ENCODE data around the gene CABP4. TPM values are rescaled to one million over a fixed set of nuclear protein-coding genes. Genes with fewer than 3 reads are reported as not detected.

The CABP4 gene
- total RNA-seq, 4 donors from 2014 or later = 0.65 to 4.6 (median 3.0) TPM

GRCh38 chr11:67413266-67413849 lies 41.8 kb upstream of the CABP4 start:
- TF ChIP-seq, protein P1, sequence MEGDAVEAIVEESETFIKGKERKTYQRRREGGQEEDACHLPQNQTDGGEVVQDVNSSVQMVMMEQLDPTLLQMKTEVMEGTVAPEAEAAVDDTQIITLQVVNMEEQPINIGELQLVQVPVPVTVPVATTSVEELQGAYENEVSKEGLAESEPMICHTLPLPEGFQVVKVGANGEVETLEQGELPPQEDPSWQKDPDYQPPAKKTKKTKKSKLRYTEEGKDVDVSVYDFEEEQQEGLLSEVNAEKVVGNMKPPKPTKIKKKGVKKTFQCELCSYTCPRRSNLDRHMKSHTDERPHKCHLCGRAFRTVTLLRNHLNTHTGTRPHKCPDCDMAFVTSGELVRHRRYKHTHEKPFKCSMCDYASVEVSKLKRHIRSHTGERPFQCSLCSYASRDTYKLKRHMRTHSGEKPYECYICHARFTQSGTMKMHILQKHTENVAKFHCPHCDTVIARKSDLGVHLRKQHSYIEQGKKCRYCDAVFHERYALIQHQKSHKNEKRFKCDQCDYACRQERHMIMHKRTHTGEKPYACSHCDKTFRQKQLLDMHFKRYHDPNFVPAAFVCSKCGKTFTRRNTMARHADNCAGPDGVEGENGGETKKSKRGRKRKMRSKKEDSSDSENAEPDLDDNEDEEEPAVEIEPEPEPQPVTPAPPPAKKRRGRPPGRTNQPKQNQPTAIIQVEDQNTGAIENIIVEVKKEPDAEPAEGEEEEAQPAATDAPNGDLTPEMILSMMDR (IDR thresholded peaks at IDR 0.05) = no peak
- ATAC-seq (ENCODE audit: low FRiP score) = no peak
- no peak for DNase-seq (ENCODE audit: low spot score)

DNA sequence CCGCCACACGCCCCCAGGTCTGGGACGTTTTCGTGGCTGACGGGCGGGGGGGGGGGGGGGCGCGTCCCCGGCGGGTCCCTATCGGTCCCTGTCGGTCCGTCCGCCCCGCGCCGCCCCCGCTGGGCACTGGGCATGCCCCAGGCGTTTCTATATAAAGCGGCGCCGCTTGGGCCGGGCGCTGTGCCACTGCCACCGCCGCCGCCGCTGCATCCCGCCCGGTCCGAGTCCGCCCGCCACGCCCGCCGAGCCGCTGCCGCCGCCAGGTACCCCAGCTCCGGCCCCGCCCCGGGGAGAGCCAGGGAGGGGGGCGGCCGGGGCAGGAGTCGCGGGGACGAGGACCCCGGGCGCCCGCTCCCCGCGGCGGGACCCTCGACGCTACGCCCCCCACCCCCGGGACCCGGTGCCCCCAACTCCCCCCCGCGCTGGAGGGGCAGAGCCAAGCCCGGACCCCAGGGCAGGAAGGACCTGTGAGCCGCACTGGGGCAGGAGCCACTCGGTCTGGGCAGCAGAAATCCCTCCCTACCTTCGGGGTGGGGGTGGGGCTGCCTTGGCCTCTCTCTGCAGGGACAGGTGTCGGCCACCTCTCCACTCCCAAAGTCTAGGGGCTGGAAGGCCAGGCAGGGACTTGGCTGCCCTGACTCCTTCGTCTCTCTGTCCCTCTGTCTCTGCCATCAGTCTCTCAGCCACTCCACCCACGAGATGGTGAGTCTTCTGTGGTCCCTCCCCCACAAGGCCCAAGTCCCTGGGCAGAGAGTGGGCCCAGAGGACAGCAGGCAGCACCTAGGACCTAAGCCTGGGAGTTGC lies 39.5 kb upstream of the CABP4 start, which contains the start of gene CARNS1:
CARNS1 (plus strand) TSS at position 178 of the 804 bp plus-strand sequence; CDS start at position 700, 522 bp downstream.
- ATAC-seq (ENCODE audit: low FRiP score) (no peak), DNase-seq (ENCODE audit: low spot score) (no peak)
- TF ChIP-seq, protein P1 (IDR thresholded peaks at IDR 0.05) = no peak

- TF ChIP-seq, protein P1 (IDR thresholded peaks at IDR 0.05) = no peak
- no peak for ATAC-seq (ENCODE audit: low FRiP score)
- no peak for DNase-seq (ENCODE audit: low spot score)
These were observed 38.5 kb upstream of the CABP4 start for GRCh38 chr11:67416416-67417335.

GRCh38 chr11:67417425-67417824 lies 37.7 kb upstream of the CABP4 start:
- ATAC-seq (ENCODE audit: low FRiP score) (no peak), DNase-seq (ENCODE audit: low spot score) (no peak)
- TF ChIP-seq, protein P1 (IDR thresholded peaks at IDR 0.05) = no peak

GRCh38 chr11:67418476-67419281 lies 36.5 kb upstream of the CABP4 start:
- DNase-seq (ENCODE audit: low spot score) (no peak), ATAC-seq (ENCODE audit: low FRiP score) (no peak)
- TF ChIP-seq, protein P1 (IDR thresholded peaks at IDR 0.05) = no peak

Data from omental fat pad (tissue), 4 donors.